Neural progenitor cell (in vitro differentiated cells): ENCODE data around the gene PREP. TPM values are rescaled to one million over a fixed set of nuclear protein-coding genes. Genes with fewer than 3 reads are reported as not detected.

Experiments used
- DNase-seq: peaks from one replicate; pipeline ENCODE4 v3.0.0-alpha.2; 2016; ENCODE audit warnings: low spot score
- H2AFZ ChIP-seq: fragments of 200-600 bp; sonication (generic); replicated peaks from 2 replicates; pipeline ENCODE4 v1.6.1; 2016; ENCODE audit warnings: antibody characterized with exemption
- H3F3A ChIP-seq: fragments of 200-600 bp; sonication (generic); 2 replicates; pipeline ENCODE4 v1.6.1; 2016; ENCODE audit warnings: antibody characterized with exemption, low read depth
- H3K27ac ChIP-seq: fragments of 200-600 bp; sonication (generic); 2 replicates; pipeline ENCODE4 v1.5.1; 2016; ENCODE audit warnings: mild to moderate bottlenecking
- H3K27me3 ChIP-seq: fragments of 200-600 bp; sonication (generic); 2 replicates; pipeline ENCODE4 v1.6.1; 2016; ENCODE audit warnings: mild to moderate bottlenecking, moderate library complexity
- H3K36me3 ChIP-seq: fragments of 200-600 bp; sonication (generic); 2 replicates; pipeline ENCODE4 v1.5.1; 2016
- H3K4me1 ChIP-seq: fragments of 200-600 bp; sonication (generic); 2 replicates; pipeline ENCODE4 v1.6.1; 2016; ENCODE audit warnings: mixed run types
- H3K4me2 ChIP-seq: fragments of 200-600 bp; sonication (generic); 2 replicates; pipeline ENCODE4 v1.6.1; 2016
- H3K4me3 ChIP-seq: fragments of 200-600 bp; sonication (generic); 2 replicates; pipeline ENCODE4 v1.5.1; 2016
- H3K79me2 ChIP-seq: fragments of 200-600 bp; sonication (generic); 2 replicates; pipeline ENCODE4 v1.6.1; 2016; ENCODE audit warnings: low read depth
- H3K9ac ChIP-seq: fragments of 200-600 bp; sonication (generic); 2 replicates; pipeline ENCODE4 v1.6.1; 2016
- H3K9me3 ChIP-seq: fragments of 200-600 bp; sonication (generic); 2 replicates; pipeline ENCODE4 v1.5.1; 2016; ENCODE audit warnings: low read depth
- H4K20me1 ChIP-seq: fragments of 200-600 bp; sonication (generic); 2 replicates; pipeline ENCODE4 v1.6.1; 2016; ENCODE audit warnings: low read depth
- H3K27ac Mint-ChIP-seq: 3 replicates; pipeline ENCODE4 v1.8.0; 2021; ENCODE audit warnings: mixed read lengths
- H3K27me3 Mint-ChIP-seq: 2 replicates; pipeline ENCODE4 v1.8.0; 2022; ENCODE audit warnings: low read depth, mild to moderate bottlenecking, inconsistent platforms, moderate library complexity, mixed read lengths; ENCODE audit not compliant: insufficient read depth
- H3K36me3 Mint-ChIP-seq: 3 replicates; pipeline ENCODE4 v1.8.0; 2021; ENCODE audit warnings: mixed read lengths
- H3K4me1 Mint-ChIP-seq: 3 replicates; pipeline ENCODE4 v1.8.0; 2021; ENCODE audit warnings: mixed read lengths
- H3K4me3 Mint-ChIP-seq: 3 replicates; pipeline ENCODE4 v1.8.0; 2021; ENCODE audit warnings: mild to moderate bottlenecking, moderate library complexity, mixed read lengths
- H3K9me3 Mint-ChIP-seq: 3 replicates; pipeline ENCODE4 v1.8.0; 2020; ENCODE audit warnings: mixed read lengths
- CTCF ChIP-seq: fragments of 200-600 bp; sonication (generic); IDR thresholded peaks from 2 replicates; pipeline ENCODE4 v1.5.1; 2017; ENCODE audit warnings: antibody characterized with exemption, mild to moderate bottlenecking
- EZH2 ChIP-seq: fragments of 200-600 bp; sonication (generic); IDR thresholded peaks from 2 replicates; pipeline ENCODE4 v1.6.1; 2017; ENCODE audit warnings: antibody characterized with exemption, mild to moderate bottlenecking, moderate library complexity
- EZH2phosphoT487 ChIP-seq: fragments of 200-600 bp; sonication (generic); IDR thresholded peaks from 2 replicates; pipeline ENCODE4 v1.6.1; 2017; ENCODE audit warnings: antibody characterized with exemption
- total RNA-seq: library from RNA; depleted of rRNA; stranded (reverse); fragments of >200 nt; gene quantifications from 2 replicates; pipeline ENCODE4 v1.2.3, GENCODE V29; 2015; ENCODE audit warnings: low replicate concordance

Gene PREP
- total RNA-seq, 1 donor from 2014 or later = 28.6 TPM

- no peak for TF ChIP-seq EZH2phosphoT487
- TF ChIP-seq EZH2 = no peak
- no peak for TF ChIP-seq CTCF
- no peak overlapping the region for H2AFZ ChIP-seq
- H3K27ac ChIP-seq = no peak overlapping the region
- H3K27ac Mint-ChIP-seq = no peak overlapping the region
- peaks cover 4% of the 10 kb centered on the region for H3K79me2 ChIP-seq
- H3K9me3 ChIP-seq = no peaks in the 10 kb centered on the region
- no peak overlapping the region for H3K4me3 Mint-ChIP-seq
- H3K36me3 Mint-ChIP-seq = peaks cover 12% of the 10 kb centered on the region
- H3K9me3 Mint-ChIP-seq = no peaks in the 10 kb centered on the region
- H3K4me2 ChIP-seq = no peak overlapping the region
- H3F3A ChIP-seq = peaks cover 3% of the 10 kb centered on the region
- H3K9ac ChIP-seq = no peak overlapping the region
- H3K27me3 ChIP-seq = no peaks in the 10 kb centered on the region
- H3K27me3 Mint-ChIP-seq = no peaks in the 10 kb centered on the region
- H3K4me1 Mint-ChIP-seq = peaks cover 23% of the 10 kb centered on the region
- DNase-seq = no peak
- peaks cover 7% of the 10 kb centered on the region for H3K4me1 ChIP-seq
- H3K4me3 ChIP-seq = no peak overlapping the region
- no peaks in the 10 kb centered on the region for H4K20me1 ChIP-seq
- H3K36me3 ChIP-seq = no peaks in the 10 kb centered on the region
Observed at GRCh38 chr6:105382496-105382895, 20.4 kb downstream of the PREP start.

- H2AFZ ChIP-seq = no peak overlapping the region
- no peak overlapping the region for H3K27ac Mint-ChIP-seq
- no peak for DNase-seq
- no peaks in the 10 kb centered on the region for H3K27me3 Mint-ChIP-seq
- peaks cover 7% of the 10 kb centered on the region for H3K4me1 ChIP-seq
- H3K4me1 Mint-ChIP-seq = peaks cover 23% of the 10 kb centered on the region
- H3K4me3 ChIP-seq = no peak overlapping the region
- peaks cover 4% of the 10 kb centered on the region for H3K79me2 ChIP-seq
- H3F3A ChIP-seq = peaks cover 3% of the 10 kb centered on the region
- H3K9me3 ChIP-seq = no peaks in the 10 kb centered on the region
- no peaks in the 10 kb centered on the region for H4K20me1 ChIP-seq
- H3K27me3 ChIP-seq = no peaks in the 10 kb centered on the region
- no peaks in the 10 kb centered on the region for H3K9me3 Mint-ChIP-seq
- H3K4me2 ChIP-seq = no peak overlapping the region
- H3K36me3 Mint-ChIP-seq = peaks cover 12% of the 10 kb centered on the region
- H3K27ac ChIP-seq = no peak overlapping the region
- H3K4me3 Mint-ChIP-seq = no peak overlapping the region
- H3K36me3 ChIP-seq = no peaks in the 10 kb centered on the region
- no peak overlapping the region for H3K9ac ChIP-seq
- TF ChIP-seq CTCF (no peak), EZH2 (no peak), EZH2phosphoT487 (no peak)
Observed at GRCh38 chr6:105380634-105381033, 22.2 kb downstream of the PREP start.

- no peak for TF ChIP-seq CTCF
- TF ChIP-seq EZH2phosphoT487 = no peak
- TF ChIP-seq EZH2 = no peak
- H3K4me1 Mint-ChIP-seq = peaks cover 3% of the 10 kb centered on the region
- Histone ChIP-seq H3K4me3 (no peak overlapping the region), H3K36me3 (no peaks in the 10 kb centered on the region), H2AFZ (no peak overlapping the region), H3K27me3 (no peaks in the 10 kb centered on the region), H3K27ac (no peak overlapping the region), H3F3A (no peaks in the 10 kb centered on the region), H4K20me1 (no peaks in the 10 kb centered on the region), H3K79me2 (no peaks in the 10 kb centered on the region), H3K9ac (no peak overlapping the region), H3K9me3 (no peaks in the 10 kb centered on the region), H3K4me1 (no peaks in the 10 kb centered on the region), H3K4me2 (no peak overlapping the region)
- H3K4me3 Mint-ChIP-seq = no peak overlapping the region
- no peak for DNase-seq
- H3K27me3 Mint-ChIP-seq = peaks cover 2% of the 10 kb centered on the region
- H3K27ac Mint-ChIP-seq = no peak overlapping the region
- peaks cover 33% of the 10 kb centered on the region for H3K36me3 Mint-ChIP-seq
- no peaks in the 10 kb centered on the region for H3K9me3 Mint-ChIP-seq
Observed at GRCh38 chr6:105375797-105376196, 27.1 kb downstream of the PREP start.
